ENCODE measurements around the gene IFNA5.

IFNA5 gene

GRCh38 chr9:21289848-21290247 is 15.3 kb downstream of the IFNA5 start:
- H2BK5ac ChIP-seq (ENCODE audit: low read length): no peak overlapping the region
- H3K4me3 ChIP-seq (ENCODE audit: low read length in 2 of 2): no peak overlapping the region
- no peak overlapping the region for H3K14ac ChIP-seq (ENCODE audit: low read length)
- no CpG with 5 or more reads among the region's 2 CpGs for WGBS, 2 donors (ENCODE audit: extremely low coverage in 2 of 2, insufficient read length in 2 of 2, insufficient replicate concordance in 1 of 2)
- H3K18ac ChIP-seq (ENCODE audit: low read length): no peak overlapping the region
- no peak overlapping the region for H3K4ac ChIP-seq (ENCODE audit: low read length)
- no peaks in the 10 kb centered on the region for H3K36me3 ChIP-seq (replicated peaks in 1 of 2; ENCODE audit: control insufficient read depth in 2 of 2, insufficient read depth in 2 of 2, low read length in 2 of 2)
- no peaks in the 10 kb centered on the region for H3K79me1 ChIP-seq (ENCODE audit: low read depth, low read length)
- H3K4me2 ChIP-seq (ENCODE audit: insufficient read depth, low read length, poor library complexity, severe bottlenecking): no peak overlapping the region
- H3K9me3 ChIP-seq (replicated peaks in 1 of 2; ENCODE audit: control insufficient read depth in 2 of 2, insufficient read depth in 1 of 2, low read depth in 1 of 2, low read length in 2 of 2): no peaks in the 10 kb centered on the region
- no peak overlapping the region for H3K23ac ChIP-seq (ENCODE audit: low read depth, low read length, poor library complexity)
- no peak overlapping the region for H4K91ac ChIP-seq (ENCODE audit: low read depth, low read length, poor library complexity)
- H2AK5ac ChIP-seq (ENCODE audit: low read depth, low read length): no peak overlapping the region
- H3K27me3 ChIP-seq (ENCODE audit: control insufficient read depth in 3 of 3, insufficient read depth in 3 of 3, low read depth in 1 of 3, low read length in 3 of 3): no peaks in the 10 kb centered on the region
- no peak overlapping the region for H3K9ac ChIP-seq (ENCODE audit: low read depth, low read length, poor library complexity)
- no peak overlapping the region for H2BK120ac ChIP-seq (ENCODE audit: low read depth, low read length)
- no peaks in the 10 kb centered on the region for H3K4me1 ChIP-seq (ENCODE audit: control insufficient read depth in 2 of 2, insufficient read depth in 1 of 2, low read depth in 1 of 2, low read length in 2 of 2)
- H4K8ac ChIP-seq (ENCODE audit: low read depth, low read length): no peak overlapping the region
- DNase-seq (ENCODE audit: low spot score): no peak
- no peak overlapping the region for H2AFZ ChIP-seq (ENCODE audit: low read length)
- H2BK15ac ChIP-seq (ENCODE audit: low read length): no peak overlapping the region
- H3K27ac ChIP-seq (replicated peaks; ENCODE audit: low read length): no peak overlapping the region
- no peak overlapping the region for H2BK12ac ChIP-seq (ENCODE audit: low read length)

DNA sequence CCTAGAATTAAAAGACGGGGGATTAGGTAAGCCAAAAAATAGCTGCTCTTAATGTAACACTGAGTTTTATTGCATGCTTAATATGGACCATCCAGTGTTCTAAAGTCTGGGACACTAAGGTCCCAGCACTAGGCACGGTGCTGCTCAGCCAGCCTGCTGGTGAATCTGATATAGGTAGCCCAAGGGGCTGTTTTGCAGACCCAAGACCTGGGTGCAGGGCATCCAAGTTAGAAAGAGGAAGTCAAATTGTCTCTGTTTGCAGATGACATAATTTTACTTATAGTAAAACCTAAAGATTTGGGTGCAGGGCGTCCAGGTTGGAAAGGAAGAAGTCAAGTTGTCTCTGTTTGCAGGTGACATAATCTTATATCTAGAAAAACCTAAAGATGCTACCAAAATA is 17.8 kb downstream of the IFNA5 start:
- Histone ChIP-seq H2BK5ac (ENCODE audit: low read length) (no peak overlapping the region), H3K23ac (ENCODE audit: low read depth, low read length, poor library complexity) (no peak overlapping the region), H3K4me3 (ENCODE audit: low read length in 2 of 2) (no peak overlapping the region), H3K4ac (ENCODE audit: low read length) (no peak overlapping the region), H2AK5ac (ENCODE audit: low read depth, low read length) (no peak overlapping the region), H3K79me1 (ENCODE audit: low read depth, low read length) (no peaks in the 10 kb centered on the region), H3K4me2 (ENCODE audit: insufficient read depth, low read length, poor library complexity, severe bottlenecking) (no peak overlapping the region), H3K14ac (ENCODE audit: low read length) (no peak overlapping the region), H3K27ac (replicated peaks; ENCODE audit: low read length) (no peak overlapping the region), H4K8ac (ENCODE audit: low read depth, low read length) (no peak overlapping the region), H2BK12ac (ENCODE audit: low read length) (no peak overlapping the region), H3K27me3 (ENCODE audit: control insufficient read depth in 3 of 3, insufficient read depth in 3 of 3, low read depth in 1 of 3, low read length in 3 of 3) (no peaks in the 10 kb centered on the region), H3K9me3 (replicated peaks in 1 of 2; ENCODE audit: control insufficient read depth in 2 of 2, insufficient read depth in 1 of 2, low read depth in 1 of 2, low read length in 2 of 2) (no peaks in the 10 kb centered on the region), H4K91ac (ENCODE audit: low read depth, low read length, poor library complexity) (no peak overlapping the region), H2AFZ (ENCODE audit: low read length) (no peak overlapping the region), H3K4me1 (ENCODE audit: control insufficient read depth in 2 of 2, insufficient read depth in 1 of 2, low read depth in 1 of 2, low read length in 2 of 2) (no peaks in the 10 kb centered on the region), H3K36me3 (replicated peaks in 1 of 2; ENCODE audit: control insufficient read depth in 2 of 2, insufficient read depth in 2 of 2, low read length in 2 of 2) (no peaks in the 10 kb centered on the region), H2BK15ac (ENCODE audit: low read length) (no peak overlapping the region), H3K18ac (ENCODE audit: low read length) (no peak overlapping the region), H2BK120ac (ENCODE audit: low read depth, low read length) (no peak overlapping the region), H3K9ac (ENCODE audit: low read depth, low read length, poor library complexity) (no peak overlapping the region)
- no peak for DNase-seq (ENCODE audit: low spot score)
- no CpG with 5 or more reads among the region's 3 CpGs for WGBS, 2 donors (ENCODE audit: extremely low coverage in 2 of 2, insufficient read length in 2 of 2, insufficient replicate concordance in 1 of 2)

DNA sequence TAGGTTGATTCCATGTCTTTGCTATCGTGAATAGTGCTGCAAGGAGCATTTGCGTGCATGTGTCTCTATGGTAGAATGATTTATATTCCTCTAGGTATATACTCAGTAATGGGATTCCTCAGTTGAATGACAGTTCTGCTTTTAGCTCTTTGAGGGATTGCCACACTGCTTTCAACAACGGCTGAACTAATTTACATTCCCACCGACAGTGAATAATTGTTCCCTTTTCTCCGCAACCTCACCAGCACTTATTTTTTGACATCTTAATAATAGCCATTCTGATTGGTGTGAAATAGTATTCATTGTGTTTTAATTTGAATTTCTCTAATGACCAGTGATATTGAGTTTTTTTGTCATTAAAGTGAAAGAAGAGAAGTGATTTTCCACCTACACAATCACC is 18.5 kb downstream of the IFNA5 start:
- Histone ChIP-seq H2AK5ac (ENCODE audit: low read depth, low read length) (no peak overlapping the region), H2BK5ac (ENCODE audit: low read length) (no peak overlapping the region), H3K4ac (ENCODE audit: low read length) (no peak overlapping the region), H3K9me3 (replicated peaks in 1 of 2; ENCODE audit: control insufficient read depth in 2 of 2, insufficient read depth in 1 of 2, low read depth in 1 of 2, low read length in 2 of 2) (no peaks in the 10 kb centered on the region), H3K4me2 (ENCODE audit: insufficient read depth, low read length, poor library complexity, severe bottlenecking) (no peak overlapping the region), H2BK120ac (ENCODE audit: low read depth, low read length) (no peak overlapping the region), H2BK15ac (ENCODE audit: low read length) (no peak overlapping the region), H3K23ac (ENCODE audit: low read depth, low read length, poor library complexity) (no peak overlapping the region), H2AFZ (ENCODE audit: low read length) (no peak overlapping the region), H2BK12ac (ENCODE audit: low read length) (no peak overlapping the region), H3K27ac (replicated peaks; ENCODE audit: low read length) (no peak overlapping the region), H3K4me1 (ENCODE audit: control insufficient read depth in 2 of 2, insufficient read depth in 1 of 2, low read depth in 1 of 2, low read length in 2 of 2) (no peaks in the 10 kb centered on the region), H3K18ac (ENCODE audit: low read length) (no peak overlapping the region), H3K9ac (ENCODE audit: low read depth, low read length, poor library complexity) (no peak overlapping the region), H3K14ac (ENCODE audit: low read length) (no peak overlapping the region), H3K79me1 (ENCODE audit: low read depth, low read length) (no peaks in the 10 kb centered on the region), H4K8ac (ENCODE audit: low read depth, low read length) (no peak overlapping the region), H4K91ac (ENCODE audit: low read depth, low read length, poor library complexity) (no peak overlapping the region), H3K4me3 (ENCODE audit: low read length in 2 of 2) (no peak overlapping the region), H3K36me3 (replicated peaks in 1 of 2; ENCODE audit: control insufficient read depth in 2 of 2, insufficient read depth in 2 of 2, low read length in 2 of 2) (no peaks in the 10 kb centered on the region), H3K27me3 (ENCODE audit: control insufficient read depth in 3 of 3, insufficient read depth in 3 of 3, low read depth in 1 of 3, low read length in 3 of 3) (no peaks in the 10 kb centered on the region)
- WGBS, 2 donors (ENCODE audit: extremely low coverage in 2 of 2, insufficient read length in 2 of 2, insufficient replicate concordance in 1 of 2): no CpG with 5 or more reads among the region's 5 CpGs
- no peak for DNase-seq (ENCODE audit: low spot score)

DNA sequence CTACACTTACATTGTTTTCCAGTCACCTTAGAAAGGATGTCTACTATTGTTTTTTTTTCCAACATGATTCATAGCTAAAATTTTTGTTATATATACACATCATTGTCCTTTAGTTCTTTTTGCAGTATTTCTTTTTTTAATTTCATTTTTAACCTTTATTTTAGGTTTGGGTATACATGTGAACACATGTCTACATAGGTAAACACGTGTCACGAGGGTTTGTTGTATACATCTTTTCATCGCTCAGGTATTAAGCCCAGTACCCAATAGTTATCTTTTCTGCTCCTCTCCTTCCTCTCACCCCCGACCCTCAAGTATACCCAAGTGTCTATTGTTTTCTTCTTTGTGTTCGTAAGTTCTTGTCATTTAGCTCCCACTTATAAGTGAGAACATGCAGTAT is 19.0 kb downstream of the IFNA5 start:
- Histone ChIP-seq H3K36me3 (replicated peaks in 1 of 2; ENCODE audit: control insufficient read depth in 2 of 2, insufficient read depth in 2 of 2, low read length in 2 of 2) (no peaks in the 10 kb centered on the region), H2BK12ac (ENCODE audit: low read length) (no peak overlapping the region), H3K9ac (ENCODE audit: low read depth, low read length, poor library complexity) (no peak overlapping the region), H2BK120ac (ENCODE audit: low read depth, low read length) (no peak overlapping the region), H3K4me1 (ENCODE audit: control insufficient read depth in 2 of 2, insufficient read depth in 1 of 2, low read depth in 1 of 2, low read length in 2 of 2) (no peaks in the 10 kb centered on the region), H2AFZ (ENCODE audit: low read length) (no peak overlapping the region), H3K4me2 (ENCODE audit: insufficient read depth, low read length, poor library complexity, severe bottlenecking) (no peak overlapping the region), H4K8ac (ENCODE audit: low read depth, low read length) (no peak overlapping the region), H3K27me3 (ENCODE audit: control insufficient read depth in 3 of 3, insufficient read depth in 3 of 3, low read depth in 1 of 3, low read length in 3 of 3) (no peaks in the 10 kb centered on the region), H3K4me3 (ENCODE audit: low read length in 2 of 2) (no peak overlapping the region), H3K79me1 (ENCODE audit: low read depth, low read length) (no peaks in the 10 kb centered on the region), H3K18ac (ENCODE audit: low read length) (no peak overlapping the region), H3K27ac (replicated peaks; ENCODE audit: low read length) (no peak overlapping the region), H2AK5ac (ENCODE audit: low read depth, low read length) (no peak overlapping the region), H3K9me3 (replicated peaks in 1 of 2; ENCODE audit: control insufficient read depth in 2 of 2, insufficient read depth in 1 of 2, low read depth in 1 of 2, low read length in 2 of 2) (no peaks in the 10 kb centered on the region), H3K4ac (ENCODE audit: low read length) (no peak overlapping the region), H3K14ac (ENCODE audit: low read length) (no peak overlapping the region), H3K23ac (ENCODE audit: low read depth, low read length, poor library complexity) (no peak overlapping the region), H4K91ac (ENCODE audit: low read depth, low read length, poor library complexity) (no peak overlapping the region), H2BK5ac (ENCODE audit: low read length) (no peak overlapping the region), H2BK15ac (ENCODE audit: low read length) (no peak overlapping the region)
- DNase-seq (ENCODE audit: low spot score): no peak
- WGBS, 2 donors (ENCODE audit: extremely low coverage in 2 of 2, insufficient read length in 2 of 2, insufficient replicate concordance in 1 of 2): no CpG with 5 or more reads among the region's 5 CpGs

Measured in neuronal stem cell (in vitro differentiated cells).